ENCODE results near the gene ZNF639. TPM values are rescaled to one million over a fixed set of nuclear protein-coding genes. Genes with fewer than 3 reads are reported as not detected.
A peak's percentile ranks its signal among the peaks of the same experiment; 100 is the strongest.

The ZNF639 gene
- total RNA-seq, 4 donors from 2014 or later: 31.8 to 52.8 (median 36.8) TPM

- no peak for TF ChIP-seq CTCF (IDR thresholded peaks at IDR 0.05)
- ATAC-seq (ENCODE audit: low FRiP score): no peak
- DNase-seq (ENCODE audit: low spot score): no peak
Measured at GRCh38 chr3:179318876-179319275, 4.0 kb upstream of the ZNF639 start.

- DNase-seq (ENCODE audit: low spot score): no peak
- no peak for TF ChIP-seq CTCF (IDR thresholded peaks at IDR 0.05)
- ATAC-seq (ENCODE audit: low FRiP score): no peak
Measured at GRCh38 chr3:179321668-179322285, 1.1 kb upstream of the ZNF639 start.

GRCh38 chr3:179323197-179324110 lies 623 bp downstream of the ZNF639 start:
- ATAC-seq (ENCODE audit: low FRiP score) (peak; percentile 86), DNase-seq (ENCODE audit: low spot score) (peak; percentile 60)
- TF ChIP-seq CTCF (IDR thresholded peaks at IDR 0.05): no peak

- no peak for DNase-seq (ENCODE audit: low spot score)
- no peak for TF ChIP-seq CTCF (IDR thresholded peaks at IDR 0.05)
- no peak for ATAC-seq (ENCODE audit: low FRiP score)
Measured at GRCh38 chr3:179324270-179324754, 1.5 kb downstream of the ZNF639 start.

GRCh38 chr3:179330438-179330837 lies 7.6 kb downstream of the ZNF639 start:
- no peak for ATAC-seq (ENCODE audit: low FRiP score)
- no peak for DNase-seq (ENCODE audit: low spot score)
- TF ChIP-seq CTCF (IDR thresholded peaks at IDR 0.05): no peak

GRCh38 chr3:179332240-179332639 lies 9.4 kb downstream of the ZNF639 start:
- no peak for TF ChIP-seq CTCF (IDR thresholded peaks at IDR 0.05)
- ATAC-seq (ENCODE audit: low FRiP score) (no peak), DNase-seq (ENCODE audit: low spot score) (no peak)
